Measurements from ENCODE around the gene RPS6KB2.
A peak's percentile ranks its signal among the peaks of the same experiment; 100 is the strongest.

Gene RPS6KB2

DNA sequence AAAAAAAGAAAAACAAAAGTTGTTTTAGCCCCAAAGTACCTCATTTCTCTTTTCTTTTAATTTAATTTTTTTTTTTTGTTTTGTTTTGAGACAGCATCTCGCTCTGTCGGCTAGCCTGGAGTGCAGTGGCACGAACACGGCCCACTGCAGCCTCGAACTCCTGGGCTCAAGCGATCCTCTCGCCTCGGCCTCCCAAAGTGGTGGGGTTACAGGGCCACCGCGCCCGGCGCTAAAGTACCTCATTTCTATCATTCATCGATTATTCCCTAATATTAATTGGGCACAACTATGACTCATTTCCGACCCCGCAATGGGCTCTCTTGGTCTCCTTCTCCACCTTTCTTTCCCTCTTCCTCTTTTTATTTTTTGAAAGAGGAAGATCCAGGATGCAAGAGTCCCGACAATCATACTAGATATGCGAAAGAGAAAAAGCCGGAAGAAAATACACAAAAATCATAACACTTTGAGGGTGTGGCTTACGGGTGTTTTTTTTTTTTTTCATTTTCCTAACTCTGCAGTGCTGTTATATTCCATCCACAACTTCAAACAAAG is 54.1 kb downstream of the RPS6KB2 start:
- H3K27me3 ChIP-seq (ENCODE audit: insufficient read depth, low read depth), result peaks cover 20% of the 10 kb centered on the region; the same call in 1 of the 2 replicates
- no peaks in the 10 kb centered on the region for H4K20me1 ChIP-seq (ENCODE audit: insufficient read depth)
- H3K36me3 ChIP-seq (ENCODE audit: insufficient read depth), result no peaks in the 10 kb centered on the region
- H3K79me2 ChIP-seq (ENCODE audit: insufficient read depth, low read depth), result no peaks in the 10 kb centered on the region
- H3K4me3 ChIP-seq (IDR thresholded peaks at IDR 0.05; ENCODE audit: insufficient read depth, low read depth, low read length), result no peak overlapping the region
- H3K27ac ChIP-seq, result no peak overlapping the region
- TF ChIP-seq CTCF (conservative IDR thresholded peaks at IDR 0.05; ENCODE audit: low read depth, low read length), result no peak
- H3K4me1 ChIP-seq (ENCODE audit: low read depth, poor library complexity, severe bottlenecking), result peaks cover 7% of the 10 kb centered on the region
- H2AFZ ChIP-seq (ENCODE audit: low read depth), result peak overlapping the region; percentile 88
- peak overlapping the region; percentile 51; the same call in 1 of the 2 replicates for H3K9ac ChIP-seq
- peak overlapping the region; percentile 77 for H3K4me2 ChIP-seq

GRCh38 chr11:67482827-67483798 is 54.8 kb downstream of the RPS6KB2 start, which contains the start of gene AIP:
Gene AIP, plus strand, starts transcription at chr11:67483026. Its CDS starts 133 bp downstream, at chr11:67483159.
- peak within 1 kb of the TSS; percentile 88 for H2AFZ ChIP-seq (ENCODE audit: low read depth)
- H3K79me2 ChIP-seq (ENCODE audit: insufficient read depth, low read depth), result no peaks in the 10 kb centered on the region
- H3K9ac ChIP-seq, result peak within 1 kb of the TSS; percentile 51; the same call in 1 of the 2 replicates
- H4K20me1 ChIP-seq (ENCODE audit: insufficient read depth), result no peaks in the 10 kb centered on the region
- peak within 1 kb of the TSS; percentile 77 for H3K4me2 ChIP-seq
- peak within 1 kb of the TSS; percentile 37; the same call in 1 of the 2 replicates for H3K27ac ChIP-seq
- H3K27me3 ChIP-seq (ENCODE audit: insufficient read depth, low read depth), result peaks cover 19% of the 10 kb centered on the region; the same call in 1 of the 2 replicates
- no peaks in the 10 kb centered on the region for H3K36me3 ChIP-seq (ENCODE audit: insufficient read depth)
- peaks cover 7% of the 10 kb centered on the region for H3K4me1 ChIP-seq (ENCODE audit: low read depth, poor library complexity, severe bottlenecking)
- no peak within 1 kb of the TSS for H3K4me3 ChIP-seq (IDR thresholded peaks at IDR 0.05; ENCODE audit: insufficient read depth, low read depth, low read length)
- 0 out of 2 replicates have a peak, but pooled peaks have one; percentile 31 for TF ChIP-seq CTCF (conservative IDR thresholded peaks at IDR 0.05; ENCODE audit: low read depth, low read length)

GRCh38 chr11:67483831-67484665 is 55.8 kb downstream of the RPS6KB2 start:
- Histone ChIP-seq H2AFZ (ENCODE audit: low read depth) (no peak overlapping the region), H3K36me3 (ENCODE audit: insufficient read depth) (no peaks in the 10 kb centered on the region), H3K4me1 (ENCODE audit: low read depth, poor library complexity, severe bottlenecking) (peaks cover 7% of the 10 kb centered on the region), H3K27ac (no peak overlapping the region), H3K79me2 (ENCODE audit: insufficient read depth, low read depth) (no peaks in the 10 kb centered on the region), H3K9ac (no peak overlapping the region), H3K27me3 (ENCODE audit: insufficient read depth, low read depth) (peaks cover 10% of the 10 kb centered on the region; the same call in 1 of the 2 replicates), H4K20me1 (ENCODE audit: insufficient read depth) (no peaks in the 10 kb centered on the region), H3K4me2 (peak overlapping the region; percentile 77), H3K4me3 (IDR thresholded peaks at IDR 0.05; ENCODE audit: insufficient read depth, low read depth, low read length) (no peak overlapping the region)
- TF ChIP-seq CTCF (conservative IDR thresholded peaks at IDR 0.05; ENCODE audit: low read depth, low read length), result no peak

DNA sequence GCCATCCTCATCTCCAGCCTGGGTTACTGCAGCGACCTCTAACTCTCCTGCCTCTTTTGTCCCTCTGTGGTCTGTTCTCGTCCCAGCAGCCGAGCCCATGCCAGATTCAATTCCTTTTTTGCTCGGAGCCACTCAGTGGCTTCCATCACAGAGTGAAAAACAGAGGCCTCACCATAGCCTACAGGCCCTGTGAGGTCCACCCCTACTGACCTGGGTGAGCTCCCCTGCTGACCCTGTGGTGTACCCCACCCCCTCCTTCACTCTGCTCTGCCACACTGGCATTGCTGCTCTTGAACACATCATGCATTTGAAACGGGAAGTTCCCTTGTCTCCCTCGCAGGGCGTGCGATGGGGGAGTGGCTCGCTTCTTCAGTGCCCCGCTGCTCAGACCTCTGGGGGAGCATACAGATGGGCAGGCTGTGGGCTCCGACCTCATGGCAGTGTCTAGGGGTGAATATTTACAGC is 56.6 kb downstream of the RPS6KB2 start:
- H3K4me3 ChIP-seq (IDR thresholded peaks at IDR 0.05; ENCODE audit: insufficient read depth, low read depth, low read length), result no peak overlapping the region

More for the DNA sequence above, 56.6 kb downstream of the RPS6KB2 start:
- Histone ChIP-seq H3K79me2 (ENCODE audit: insufficient read depth, low read depth) (no peaks in the 10 kb centered on the region), H3K4me2 (no peak overlapping the region), H3K4me1 (ENCODE audit: low read depth, poor library complexity, severe bottlenecking) (peaks cover 7% of the 10 kb centered on the region), H2AFZ (ENCODE audit: low read depth) (no peak overlapping the region), H3K9ac (no peak overlapping the region), H3K36me3 (ENCODE audit: insufficient read depth) (no peaks in the 10 kb centered on the region), H3K27me3 (ENCODE audit: insufficient read depth, low read depth) (peaks cover 2% of the 10 kb centered on the region; the same call in 1 of the 2 replicates), H3K27ac (no peak overlapping the region), H4K20me1 (ENCODE audit: insufficient read depth) (no peaks in the 10 kb centered on the region)
- no peak for TF ChIP-seq CTCF (conservative IDR thresholded peaks at IDR 0.05; ENCODE audit: low read depth, low read length)
